Right hindlimb (tissue), 1 donor: ENCODE data around the gene PDIA6.

Experiments
- DNase-seq: peaks from one replicate; pipeline ENCODE4 v3.0.0-alpha.2; 2018

The PDIA6 gene

GRCh38 chr2:10779776-10780490 is 32.7 kb downstream of the PDIA6 start:
- DNase-seq: no peak

- no peak for DNase-seq
These were observed 33.9 kb downstream of the PDIA6 start for GRCh38 chr2:10778724-10779115.

- no peak for DNase-seq
These were observed 34.5 kb downstream of the PDIA6 start for GRCh38 chr2:10777842-10778723.

- DNase-seq: no peak
These were observed 35.3 kb downstream of the PDIA6 start for GRCh38 chr2:10777111-10777841.

- no peak for DNase-seq
These were observed 36.2 kb downstream of the PDIA6 start for GRCh38 chr2:10776231-10776977.

GRCh38 chr2:10775831-10776230 is 36.8 kb downstream of the PDIA6 start:
- DNase-seq: no peak

- no peak for DNase-seq
These were observed 37.4 kb downstream of the PDIA6 start for GRCh38 chr2:10775021-10775780.

GRCh38 chr2:10774394-10774793 is 38.2 kb downstream of the PDIA6 start:
- peak; percentile 48 for DNase-seq

- DNase-seq: no peak
These were observed 38.7 kb downstream of the PDIA6 start for GRCh38 chr2:10773821-10774341.

- no peak for DNase-seq
These were observed 39.7 kb downstream of the PDIA6 start for GRCh38 chr2:10772868-10773215.

GRCh38 chr2:10772201-10772867 is 40.3 kb downstream of the PDIA6 start:
- DNase-seq: no peak

GRCh38 chr2:10771786-10772185 is 40.8 kb downstream of the PDIA6 start:
- DNase-seq: no peak

GRCh38 chr2:10770956-10771750 is 41.4 kb downstream of the PDIA6 start:
- no peak for DNase-seq

- DNase-seq: no peak
These were observed 44.5 kb downstream of the PDIA6 start for GRCh38 chr2:10768063-10768507.

GRCh38 chr2:10765914-10766313 is 46.7 kb downstream of the PDIA6 start:
- DNase-seq: no peak

GRCh38 chr2:10765461-10765860 is 47.1 kb downstream of the PDIA6 start:
- DNase-seq: no peak

GRCh38 chr2:10764896-10765295 is 47.7 kb downstream of the PDIA6 start:
- DNase-seq: no peak

- DNase-seq: no peak
These were observed 48.3 kb downstream of the PDIA6 start for GRCh38 chr2:10764096-10764785.

GRCh38 chr2:10763461-10763800 is 49.2 kb downstream of the PDIA6 start:
- no peak for DNase-seq
